Measurements from ENCODE around the gene PTPRK.
A peak's percentile ranks its signal among the peaks of the same experiment; 100 is the strongest.

The PTPRK gene

GRCh38 chr6:127923135-127923534 is 597.3 kb downstream of the PTPRK start:
- TF ChIP-seq, protein P1, sequence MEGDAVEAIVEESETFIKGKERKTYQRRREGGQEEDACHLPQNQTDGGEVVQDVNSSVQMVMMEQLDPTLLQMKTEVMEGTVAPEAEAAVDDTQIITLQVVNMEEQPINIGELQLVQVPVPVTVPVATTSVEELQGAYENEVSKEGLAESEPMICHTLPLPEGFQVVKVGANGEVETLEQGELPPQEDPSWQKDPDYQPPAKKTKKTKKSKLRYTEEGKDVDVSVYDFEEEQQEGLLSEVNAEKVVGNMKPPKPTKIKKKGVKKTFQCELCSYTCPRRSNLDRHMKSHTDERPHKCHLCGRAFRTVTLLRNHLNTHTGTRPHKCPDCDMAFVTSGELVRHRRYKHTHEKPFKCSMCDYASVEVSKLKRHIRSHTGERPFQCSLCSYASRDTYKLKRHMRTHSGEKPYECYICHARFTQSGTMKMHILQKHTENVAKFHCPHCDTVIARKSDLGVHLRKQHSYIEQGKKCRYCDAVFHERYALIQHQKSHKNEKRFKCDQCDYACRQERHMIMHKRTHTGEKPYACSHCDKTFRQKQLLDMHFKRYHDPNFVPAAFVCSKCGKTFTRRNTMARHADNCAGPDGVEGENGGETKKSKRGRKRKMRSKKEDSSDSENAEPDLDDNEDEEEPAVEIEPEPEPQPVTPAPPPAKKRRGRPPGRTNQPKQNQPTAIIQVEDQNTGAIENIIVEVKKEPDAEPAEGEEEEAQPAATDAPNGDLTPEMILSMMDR (IDR thresholded peaks at IDR 0.05; ENCODE audit: low read depth, low read length) = no peak
- H3K27me3 ChIP-seq = no peaks in the 10 kb centered on the region
- H3K36me3 ChIP-seq = no peaks in the 10 kb centered on the region
- H3K4me1 ChIP-seq = peaks cover 8% of the 10 kb centered on the region
- H3K4me3 ChIP-seq (ENCODE audit: low read depth, low read length) = no peak overlapping the region
- peaks cover 3% of the 10 kb centered on the region for H3K9me3 ChIP-seq
- DNase-seq = peak; percentile 15

DNA sequence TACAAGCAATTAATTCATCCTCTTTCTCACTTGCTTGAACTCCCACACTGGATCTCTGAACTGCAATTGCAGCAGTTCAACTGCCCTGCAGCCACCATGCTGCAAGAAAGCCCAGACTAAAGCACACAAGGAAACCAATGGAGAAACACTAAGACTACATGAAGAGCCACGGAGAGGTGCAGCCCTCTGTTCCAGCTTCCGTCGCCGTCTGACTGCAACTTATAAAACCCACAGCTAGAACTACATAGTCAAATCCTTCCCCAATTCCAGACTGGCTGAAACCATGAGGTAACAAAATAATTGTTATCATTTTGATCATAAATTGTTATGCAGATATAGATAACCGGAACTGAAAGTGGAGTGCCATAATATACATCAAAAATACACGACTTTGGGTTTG is 598.4 kb downstream of the PTPRK start:
- TF ChIP-seq, protein P1 (IDR thresholded peaks at IDR 0.05; ENCODE audit: low read depth, low read length) = no peak

DNA sequence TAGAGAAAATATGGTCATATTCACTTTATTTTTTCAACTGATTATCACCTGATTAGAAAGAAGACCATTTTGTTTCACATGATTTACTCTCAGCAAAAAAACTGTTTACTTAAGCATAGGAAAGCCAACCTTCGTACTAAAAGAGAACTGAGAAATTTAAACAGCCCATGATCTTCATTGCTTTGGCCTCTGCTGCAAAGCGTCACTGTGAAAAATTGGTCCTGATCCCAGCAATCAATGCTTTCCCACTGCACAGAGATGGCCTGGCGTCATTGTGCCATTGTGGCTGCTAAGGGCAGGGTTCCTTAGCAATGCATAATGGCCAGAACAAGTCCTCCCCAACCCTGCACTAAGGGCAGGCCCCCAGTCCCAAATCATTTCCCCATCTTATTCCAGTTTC is 599.6 kb downstream of the PTPRK start:
- no peaks in the 10 kb centered on the region for H3K36me3 ChIP-seq
- H3K4me3 ChIP-seq (ENCODE audit: low read depth, low read length) = no peak overlapping the region
- no peaks in the 10 kb centered on the region for H3K27me3 ChIP-seq
- DNase-seq = no peak
- H3K4me1 ChIP-seq = peaks cover 8% of the 10 kb centered on the region
- no peaks in the 10 kb centered on the region for H3K9me3 ChIP-seq
- TF ChIP-seq, protein P1 (IDR thresholded peaks at IDR 0.05; ENCODE audit: low read depth, low read length) = no peak

More for the DNA sequence above, 598.4 kb downstream of the PTPRK start:
- peaks cover 3% of the 10 kb centered on the region for H3K9me3 ChIP-seq
- DNase-seq = no peak
- peaks cover 8% of the 10 kb centered on the region for H3K4me1 ChIP-seq
- no peaks in the 10 kb centered on the region for H3K36me3 ChIP-seq
- no peaks in the 10 kb centered on the region for H3K27me3 ChIP-seq
- H3K4me3 ChIP-seq (ENCODE audit: low read depth, low read length) = no peak overlapping the region

Measured in BE2C (cell line).